HepG2 (cell line): ENCODE measurements around the gene C4orf17. TPM values are rescaled to one million over a fixed set of nuclear protein-coding genes. Genes with fewer than 3 reads are reported as not detected.
A peak's percentile ranks its signal among the peaks of the same experiment; 100 is the strongest.

ENCODE experiments used
- ARNT ChIP-seq: fragments of 450-650 bp; IDR thresholded peaks from 2 replicates; pipeline ENCODE4 v1.6.1; 2017
- ATF1 ChIP-seq: IDR thresholded peaks from 2 replicates; pipeline ENCODE4 v1.6.1; 2016; ENCODE audit warnings: mild to moderate bottlenecking, control low read depth
- HOXA9 ChIP-seq: sonication (generic); formaldehyde crosslinking; IDR thresholded peaks from 2 replicates; pipeline ENCODE4 v1.8.1; 2022; ENCODE audit warnings: missing genetic modification reagents, mild to moderate bottlenecking, moderate library complexity, borderline replicate concordance
- KLF15 ChIP-seq: sonication (generic); formaldehyde crosslinking; IDR thresholded peaks from 2 replicates; pipeline ENCODE4 v1.8.1; 2023; ENCODE audit warnings: borderline replicate concordance, mild to moderate bottlenecking, inconsistent platforms, missing genetic modification reagents, mixed read lengths
- KMT2A ChIP-seq: sonication (generic); formaldehyde crosslinking; IDR thresholded peaks from 2 replicates; pipeline ENCODE4 v1.4.0; 2020; ENCODE audit warnings: missing genetic modification reagents
- MLLT10 ChIP-seq: sonication (generic); formaldehyde crosslinking; IDR thresholded peaks from 2 replicates; pipeline ENCODE4 v1.4.0; 2020; ENCODE audit warnings: missing genetic modification reagents
- SAFB2 ChIP-seq: sonication (generic); formaldehyde crosslinking; IDR thresholded peaks from 2 replicates; pipeline ENCODE4 v1.5.1; 2020; ENCODE audit warnings: missing genetic modification reagents, low read depth, mild to moderate bottlenecking, borderline replicate concordance
- SETDB1 ChIP-seq: sonication (generic); formaldehyde crosslinking; IDR thresholded peaks from 2 replicates; pipeline ENCODE4 v1.5.1; 2020; ENCODE audit warnings: missing genetic modification reagents, mild to moderate bottlenecking, borderline replicate concordance
- SP4 ChIP-seq: sonication (generic); formaldehyde crosslinking; IDR thresholded peaks from 2 replicates; pipeline ENCODE4 v1.8.1; 2023; ENCODE audit warnings: mild to moderate bottlenecking, missing genetic modification reagents
- STAT5B ChIP-seq: sonication (generic); formaldehyde crosslinking; IDR thresholded peaks from 2 replicates; pipeline ENCODE4 v1.4.0; 2020; ENCODE audit warnings: missing genetic modification reagents
- ZC3H4 ChIP-seq: sonication (generic); formaldehyde crosslinking; IDR thresholded peaks from 2 replicates; pipeline ENCODE4 v1.4.0; 2020; ENCODE audit warnings: missing genetic modification reagents, borderline replicate concordance
- ZNF280B ChIP-seq: sonication (generic); formaldehyde crosslinking; IDR thresholded peaks from 2 replicates; pipeline ENCODE4 v1.5.0; 2020; ENCODE audit warnings: missing genetic modification reagents, mild to moderate bottlenecking, borderline replicate concordance
- ZNF281 ChIP-seq: sonication (generic); formaldehyde crosslinking; IDR thresholded peaks from 2 replicates; pipeline ENCODE4 v1.4.0; 2020; ENCODE audit warnings: missing genetic modification reagents, borderline replicate concordance
- ZNF614 ChIP-seq: IDR thresholded peaks from 2 replicates; pipeline ENCODE4 v1.6.1; 2018; ENCODE audit warnings: missing biosample characterization, missing genetic modification reagents, inconsistent platforms, borderline replicate concordance
- ZNF616 ChIP-seq: sonication (generic); formaldehyde crosslinking; IDR thresholded peaks from 2 replicates; pipeline ENCODE4 v1.5.0; 2020; ENCODE audit warnings: low read depth, mild to moderate bottlenecking, missing genetic modification reagents
- polyA plus RNA-seq, 8 experiments: library from polyadenylated mRNA; depleted of rRNA in 3 of 8; stranded (reverse) in 7 of 8; unstranded in 1 of 8; fragments of >200 nt; fragmentation: Illumina TruSeq in 4 of 8; extraction: Trizol in 4 of 8; gene quantifications; 2 replicates each; pipeline versions ENCODE4 v1.2.1 to v1.2.3, GENCODE V29; 2011 to 2016; ENCODE audit warnings: low read depth in 4 of 8, missing spikeins in 1 of 8, mixed read lengths in 1 of 8; ENCODE audit not compliant: insufficient read depth in 1 of 8
- total RNA-seq, 5 experiments: library from RNA; depleted of rRNA; stranded (reverse); fragments of >200 nt; fragmentation: Illumina TruSeq; extraction: Trizol; gene quantifications; 2 replicates each; pipeline ENCODE4 v1.2.3, GENCODE V29; 2016; ENCODE audit warnings: low read depth in 1 of 5
- TF ChIP-seq, protein P1 (sequence below): sonication (generic); formaldehyde crosslinking; IDR thresholded peaks from 2 replicates; pipeline ENCODE4 v1.4.0; 2020; ENCODE audit warnings: missing genetic modification reagents
- TF ChIP-seq, protein P2 (sequence below): sonication (generic); formaldehyde crosslinking; IDR thresholded peaks from 2 replicates; pipeline ENCODE4 v1.8.1; 2023; ENCODE audit warnings: mild to moderate bottlenecking, missing genetic modification reagents
- TF ChIP-seq, protein P3 (sequence below): sonication (generic); formaldehyde crosslinking; IDR thresholded peaks from 2 replicates; pipeline ENCODE4 v1.4.0; 2020; ENCODE audit warnings: mild to moderate bottlenecking, missing genetic modification reagents

C4orf17 gene
- total and polyA plus RNA-seq, 2 of the 13 experiments (the other 11 are each of a cell fraction or from before 2014, with no cell fraction given): not detected

- TF ChIP-seq ZNF280B: no peak
- peak; percentile 22; the same call in 1 of the 2 replicates for TF ChIP-seq ATF1 (CRISPR knock-in tag)
- TF ChIP-seq SETDB1 (CRISPR knock-in tag): no peak
- no peak for TF ChIP-seq ZC3H4 (CRISPR knock-in tag)
- no peak for TF ChIP-seq SAFB2 (CRISPR knock-in tag)
- TF ChIP-seq, protein P1, sequence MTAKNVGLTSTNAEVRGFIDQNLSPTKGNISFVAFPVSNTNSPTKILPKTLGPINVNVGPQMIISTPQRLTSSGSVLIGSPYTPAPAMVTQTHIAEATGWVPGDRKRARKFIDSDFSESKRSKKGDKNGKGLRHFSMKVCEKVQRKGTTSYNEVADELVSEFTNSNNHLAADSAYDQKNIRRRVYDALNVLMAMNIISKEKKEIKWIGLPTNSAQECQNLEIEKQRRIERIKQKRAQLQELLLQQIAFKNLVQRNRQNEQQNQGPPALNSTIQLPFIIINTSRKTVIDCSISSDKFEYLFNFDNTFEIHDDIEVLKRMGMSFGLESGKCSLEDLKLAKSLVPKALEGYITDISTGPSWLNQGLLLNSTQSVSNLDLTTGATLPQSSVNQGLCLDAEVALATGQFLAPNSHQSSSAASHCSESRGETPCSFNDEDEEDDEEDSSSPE (CRISPR knock-in tag): no peak
- no peak for TF ChIP-seq STAT5B
- TF ChIP-seq ZNF616 (CRISPR knock-in tag): no peak
- peak; percentile 35; the same call in 1 of the 2 replicates for TF ChIP-seq KMT2A (CRISPR knock-in tag)
- TF ChIP-seq, protein P2, sequence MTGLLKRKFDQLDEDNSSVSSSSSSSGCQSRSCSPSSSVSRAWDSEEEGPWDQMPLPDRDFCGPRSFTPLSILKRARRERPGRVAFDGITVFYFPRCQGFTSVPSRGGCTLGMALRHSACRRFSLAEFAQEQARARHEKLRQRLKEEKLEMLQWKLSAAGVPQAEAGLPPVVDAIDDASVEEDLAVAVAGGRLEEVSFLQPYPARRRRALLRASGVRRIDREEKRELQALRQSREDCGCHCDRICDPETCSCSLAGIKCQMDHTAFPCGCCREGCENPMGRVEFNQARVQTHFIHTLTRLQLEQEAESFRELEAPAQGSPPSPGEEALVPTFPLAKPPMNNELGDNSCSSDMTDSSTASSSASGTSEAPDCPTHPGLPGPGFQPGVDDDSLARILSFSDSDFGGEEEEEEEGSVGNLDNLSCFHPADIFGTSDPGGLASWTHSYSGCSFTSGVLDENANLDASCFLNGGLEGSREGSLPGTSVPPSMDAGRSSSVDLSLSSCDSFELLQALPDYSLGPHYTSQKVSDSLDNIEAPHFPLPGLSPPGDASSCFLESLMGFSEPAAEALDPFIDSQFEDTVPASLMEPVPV (CRISPR knock-in tag): no peak
- TF ChIP-seq ARNT: no peak
- TF ChIP-seq KLF15 (CRISPR knock-in tag): no peak
- peak; percentile 60; the same call in 1 of the 2 replicates for TF ChIP-seq ZNF614 (CRISPR knock-in tag)
- no peak for TF ChIP-seq ZNF281 (CRISPR knock-in tag)
- no peak for TF ChIP-seq MLLT10 (CRISPR knock-in tag)
- TF ChIP-seq, protein P3, sequence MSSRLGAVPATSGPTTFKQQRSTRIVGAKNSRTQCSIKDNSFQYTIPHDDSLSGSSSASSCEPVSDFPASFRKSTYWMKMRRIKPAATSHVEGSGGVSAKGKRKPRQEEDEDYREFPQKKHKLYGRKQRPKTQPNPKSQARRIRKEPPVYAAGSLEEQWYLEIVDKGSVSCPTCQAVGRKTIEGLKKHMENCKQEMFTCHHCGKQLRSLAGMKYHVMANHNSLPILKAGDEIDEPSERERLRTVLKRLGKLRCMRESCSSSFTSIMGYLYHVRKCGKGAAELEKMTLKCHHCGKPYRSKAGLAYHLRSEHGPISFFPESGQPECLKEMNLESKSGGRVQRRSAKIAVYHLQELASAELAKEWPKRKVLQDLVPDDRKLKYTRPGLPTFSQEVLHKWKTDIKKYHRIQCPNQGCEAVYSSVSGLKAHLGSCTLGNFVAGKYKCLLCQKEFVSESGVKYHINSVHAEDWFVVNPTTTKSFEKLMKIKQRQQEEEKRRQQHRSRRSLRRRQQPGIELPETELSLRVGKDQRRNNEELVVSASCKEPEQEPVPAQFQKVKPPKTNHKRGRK (CRISPR knock-in tag): no peak
- TF ChIP-seq HOXA9: no peak
- no peak for TF ChIP-seq SP4 (CRISPR knock-in tag)
These were observed 63.9 kb downstream of the C4orf17 start, which contains the start of gene MTTP (continued) for GRCh38 chr4:99574530-99575324.
